Vagina (tissue), 2 donors: Measurements from ENCODE around the gene LMOD2. TPM values are rescaled to one million over a fixed set of nuclear protein-coding genes. Genes with fewer than 3 reads are reported as not detected.
"Not testable (repeated sequence)": the region's sequence is repeated elsewhere in the genome, so short reads cannot be mapped to it uniquely, and the experiment has no call there.

Experiments
- DNase-seq, 2 donors: peaks; one replicate each; pipeline ENCODE4 v3.0.0-alpha.2; 2017; ENCODE audit errors: extremely low spot score in 2 of 2
- H3K27ac ChIP-seq: fragments of 200-600 bp; sonication (generic); one replicate; pipeline ENCODE4 v1.5.1; 2019
- H3K27me3 ChIP-seq: fragments of 200-600 bp; sonication (generic); one replicate; pipeline ENCODE4 v1.5.1; 2019
- H3K36me3 ChIP-seq, 2 donors: fragments of 200-600 bp; sonication (generic); one replicate each; pipeline ENCODE4 v1.5.1; 2017 to 2019
- H3K4me1 ChIP-seq: fragments of 200-600 bp; sonication (generic); one replicate; pipeline ENCODE4 v1.5.1; 2019
- H3K4me3 ChIP-seq, 2 donors: fragments of 200-600 bp; sonication (generic); 1 replicate in 1 of 2; 2 replicates in 1 of 2; pipeline ENCODE4 v1.5.1; 2016 to 2019
- H3K9me3 ChIP-seq: fragments of 200-600 bp; sonication (generic); one replicate; pipeline ENCODE4 v1.5.1; 2019
- POLR2A ChIP-seq, 2 donors: fragments of 450-650 bp; IDR thresholded peaks; one replicate each; pipeline ENCODE4 v1.6.1; 2017; ENCODE audit warnings: antibody characterized with exemption in 2 of 2, mild to moderate bottlenecking in 2 of 2, moderate library complexity in 2 of 2
- POLR2AphosphoS5 ChIP-seq, 2 donors: sonication (generic); formaldehyde crosslinking; IDR thresholded peaks; one replicate each; pipeline ENCODE4 v1.9.0; 2017; ENCODE audit warnings: antibody characterized with exemption in 2 of 2, mild to moderate bottlenecking in 2 of 2, low read depth in 1 of 2; ENCODE audit not compliant: insufficient read depth in 1 of 2
- intact Hi-C: fragments of 100-400 bp; cut with DNase I; formaldehyde crosslinking; loops from one replicate; pipeline ENCODE4 v1.15.1; 2023
- total RNA-seq: library from RNA; depleted of rRNA; stranded (reverse); fragments of >200 nt; gene quantifications from one replicate; pipeline ENCODE4 v1.2.3, GENCODE V29; 2016
- TF ChIP-seq, protein P1 (sequence below), 3 experiments: fragments of 450-650 bp in 2 of 3; fragments of 200-600 bp in 1 of 3; sonication (generic) in 1 of 3; IDR thresholded peaks; one replicate each; pipeline ENCODE4 v1.5.1; 2017 to 2019; ENCODE audit warnings: antibody characterized with exemption in 3 of 3, mild to moderate bottlenecking in 2 of 3, moderate library complexity in 2 of 3

The LMOD2 gene
- total RNA-seq, 1 donor from 2014 or later: not detected

DNA sequence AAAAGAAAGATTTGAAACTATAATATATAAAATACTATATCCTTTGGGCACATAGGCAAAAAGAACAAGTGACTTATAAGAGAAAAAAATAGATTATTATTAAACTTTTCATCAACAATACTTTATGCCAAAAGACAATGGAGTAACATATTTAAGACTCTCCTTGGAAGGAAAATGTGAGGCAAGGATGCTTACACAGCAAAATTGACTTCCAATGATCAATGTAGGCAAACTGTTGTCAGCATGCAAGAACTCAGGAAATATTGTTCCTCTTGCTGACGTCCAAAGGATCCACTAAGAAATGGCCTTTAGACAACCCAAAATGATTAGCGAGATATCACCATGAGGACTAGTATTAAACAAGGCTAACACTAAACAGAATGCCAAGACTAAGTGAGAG, 22.9 kb upstream of the LMOD2 start:
- Histone ChIP-seq H3K4me3 (no peak overlapping the region), H3K4me1 (no peaks in the 10 kb centered on the region), H3K27me3 (no peaks in the 10 kb centered on the region), H3K36me3 (no peaks in the 10 kb centered on the region), H3K9me3 (no peaks in the 10 kb centered on the region), H3K27ac (no peak overlapping the region)
- TF ChIP-seq POLR2A (IDR thresholded peaks at IDR 0.05) (no peak), POLR2AphosphoS5 (IDR thresholded peaks at IDR 0.05; ENCODE audit: insufficient read depth in 1 of 2, low read depth in 1 of 2) (no peak)
- TF ChIP-seq, protein P1, sequence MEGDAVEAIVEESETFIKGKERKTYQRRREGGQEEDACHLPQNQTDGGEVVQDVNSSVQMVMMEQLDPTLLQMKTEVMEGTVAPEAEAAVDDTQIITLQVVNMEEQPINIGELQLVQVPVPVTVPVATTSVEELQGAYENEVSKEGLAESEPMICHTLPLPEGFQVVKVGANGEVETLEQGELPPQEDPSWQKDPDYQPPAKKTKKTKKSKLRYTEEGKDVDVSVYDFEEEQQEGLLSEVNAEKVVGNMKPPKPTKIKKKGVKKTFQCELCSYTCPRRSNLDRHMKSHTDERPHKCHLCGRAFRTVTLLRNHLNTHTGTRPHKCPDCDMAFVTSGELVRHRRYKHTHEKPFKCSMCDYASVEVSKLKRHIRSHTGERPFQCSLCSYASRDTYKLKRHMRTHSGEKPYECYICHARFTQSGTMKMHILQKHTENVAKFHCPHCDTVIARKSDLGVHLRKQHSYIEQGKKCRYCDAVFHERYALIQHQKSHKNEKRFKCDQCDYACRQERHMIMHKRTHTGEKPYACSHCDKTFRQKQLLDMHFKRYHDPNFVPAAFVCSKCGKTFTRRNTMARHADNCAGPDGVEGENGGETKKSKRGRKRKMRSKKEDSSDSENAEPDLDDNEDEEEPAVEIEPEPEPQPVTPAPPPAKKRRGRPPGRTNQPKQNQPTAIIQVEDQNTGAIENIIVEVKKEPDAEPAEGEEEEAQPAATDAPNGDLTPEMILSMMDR (IDR thresholded peaks at IDR 0.05): no peak
- no peak for DNase-seq
- intact Hi-C loops: no loop called here

DNA sequence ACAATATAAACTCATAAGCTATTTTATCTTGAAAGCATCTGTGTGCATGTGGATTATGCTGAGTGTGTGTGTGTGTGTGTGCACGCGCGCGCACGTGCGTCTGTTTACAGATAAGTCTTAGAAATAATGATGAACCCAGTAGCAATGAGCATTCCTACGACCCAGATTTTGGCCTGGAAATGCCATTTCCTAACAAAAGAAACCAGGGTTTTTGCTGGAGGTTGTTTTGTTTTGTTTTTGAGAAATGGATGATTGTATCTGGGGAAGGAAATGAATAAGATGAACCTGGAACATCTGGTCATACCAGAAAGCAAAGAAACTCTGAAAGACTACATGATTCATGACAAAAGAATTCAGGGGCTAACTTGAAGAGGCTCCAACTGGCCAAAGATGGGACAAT, 22.1 kb upstream of the LMOD2 start:
- H3K4me3 ChIP-seq: no peak overlapping the region
- H3K9me3 ChIP-seq: no peaks in the 10 kb centered on the region
- TF ChIP-seq POLR2A (IDR thresholded peaks at IDR 0.05) (no peak), POLR2AphosphoS5 (IDR thresholded peaks at IDR 0.05; ENCODE audit: insufficient read depth in 1 of 2, low read depth in 1 of 2) (no peak)
- TF ChIP-seq, protein P1 (IDR thresholded peaks at IDR 0.05): no peak
- no peak for DNase-seq
- no peaks in the 10 kb centered on the region for H3K4me1 ChIP-seq
- intact Hi-C loops: no loop called here
- H3K27ac ChIP-seq: no peak overlapping the region
- H3K27me3 ChIP-seq: no peaks in the 10 kb centered on the region
- H3K36me3 ChIP-seq: no peaks in the 10 kb centered on the region

DNA sequence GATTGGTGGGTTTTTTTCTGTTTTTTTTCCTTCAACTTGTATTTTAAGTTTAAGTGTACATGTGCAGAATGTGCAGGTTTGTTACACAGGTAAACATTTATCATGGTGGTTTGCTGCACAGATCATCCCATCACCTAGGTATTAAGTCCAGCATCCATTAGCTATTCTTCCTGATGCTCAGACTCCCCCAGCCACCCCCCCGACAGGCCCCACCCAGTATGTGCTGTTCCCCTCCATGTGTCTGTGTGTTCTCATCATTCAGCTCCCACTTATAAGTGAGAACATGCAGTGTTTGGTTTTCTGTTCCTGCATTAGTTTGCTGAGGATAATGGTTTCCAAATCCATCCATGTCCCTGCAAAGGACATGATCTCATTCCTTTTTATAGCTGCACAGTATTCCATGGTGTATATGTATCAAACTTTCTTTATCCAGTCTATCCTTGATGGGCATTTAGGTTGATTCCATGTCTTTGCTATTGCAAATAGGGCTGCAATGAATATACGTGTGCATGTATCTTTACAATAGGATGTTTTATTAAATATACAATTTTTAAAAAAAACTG, 21.6 kb upstream of the LMOD2 start:
- intact Hi-C loops: not testable (repeated sequence)

DNA sequence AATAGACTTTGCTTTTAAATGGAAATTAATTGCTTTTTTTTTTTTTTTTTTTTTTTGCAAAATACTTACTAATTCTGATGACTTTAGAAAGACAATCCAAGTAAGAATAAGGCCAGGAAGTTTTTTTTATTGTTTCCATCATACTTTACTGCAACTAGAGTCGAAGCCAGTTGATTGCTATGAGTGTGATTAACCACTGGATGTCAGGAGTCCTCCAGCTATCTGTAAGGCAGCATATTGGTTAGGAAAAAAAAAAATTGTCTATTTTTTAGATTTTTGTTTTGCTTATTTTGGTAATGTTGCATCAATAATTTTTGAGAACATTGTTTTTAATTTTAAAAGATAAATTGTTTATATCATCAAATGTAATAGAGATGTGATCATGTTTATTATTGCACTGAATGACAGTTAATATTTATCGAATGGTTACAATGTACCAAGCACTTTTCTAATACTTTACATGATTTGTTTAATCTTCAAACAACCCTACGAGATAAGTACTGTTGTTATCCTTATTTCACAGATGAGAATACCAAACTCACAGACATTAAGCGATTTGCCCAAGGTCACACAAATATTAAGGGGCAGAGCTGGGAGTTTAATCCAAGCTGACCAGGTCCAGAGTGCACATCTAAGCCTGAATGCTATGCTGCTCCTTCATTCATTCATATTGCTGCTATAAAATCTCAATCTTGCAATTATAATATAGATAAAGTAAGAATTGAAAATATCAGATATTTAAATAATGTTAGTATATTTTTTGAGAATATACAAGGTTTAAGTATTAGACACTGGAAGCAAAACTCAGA, 19.9 kb upstream of the LMOD2 start:
- H3K4me3 ChIP-seq: no peak overlapping the region
- H3K9me3 ChIP-seq: no peaks in the 10 kb centered on the region
- H3K36me3 ChIP-seq: no peaks in the 10 kb centered on the region
- no peak overlapping the region for H3K27ac ChIP-seq
- DNase-seq: no peak
- H3K27me3 ChIP-seq: no peaks in the 10 kb centered on the region
- no peak for TF ChIP-seq POLR2AphosphoS5 (IDR thresholded peaks at IDR 0.05; ENCODE audit: insufficient read depth in 1 of 2, low read depth in 1 of 2)
- TF ChIP-seq POLR2A (IDR thresholded peaks at IDR 0.05): no peak
- TF ChIP-seq, protein P1 (IDR thresholded peaks at IDR 0.05): peak in 2 of 3 experiments; percentile 26 to 36
- intact Hi-C loops: no loop called here
- no peaks in the 10 kb centered on the region for H3K4me1 ChIP-seq

More for the DNA sequence above, 21.6 kb upstream of the LMOD2 start:
- not testable (repeated sequence) for H3K27ac ChIP-seq, H3K4me3 ChIP-seq, DNase-seq, H3K27me3 ChIP-seq, H3K36me3 ChIP-seq, H3K9me3 ChIP-seq, H3K4me1 ChIP-seq

DNA sequence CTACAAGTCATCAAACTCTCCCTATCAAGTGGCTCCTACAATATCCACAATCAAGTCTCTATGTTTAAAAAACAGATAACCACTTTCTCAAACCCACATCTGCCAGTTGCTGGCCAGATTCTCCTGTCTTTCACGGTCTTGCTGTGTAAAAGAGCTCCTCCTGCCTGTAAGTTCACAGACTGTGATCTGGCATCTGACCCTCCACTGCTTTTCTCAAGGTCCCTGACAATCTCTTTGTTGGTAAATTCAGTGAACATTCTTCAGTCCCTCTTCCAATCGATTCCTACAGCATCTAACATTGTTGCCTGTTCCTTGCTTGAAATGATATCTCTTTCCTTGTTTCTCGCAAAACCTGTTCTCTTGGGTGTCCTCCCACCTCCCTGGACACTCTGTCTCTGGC, 18.5 kb upstream of the LMOD2 start:
- no peak overlapping the region for H3K27ac ChIP-seq
- H3K27me3 ChIP-seq: no peaks in the 10 kb centered on the region
- no peak for TF ChIP-seq POLR2AphosphoS5 (IDR thresholded peaks at IDR 0.05; ENCODE audit: insufficient read depth in 1 of 2, low read depth in 1 of 2)
- TF ChIP-seq POLR2A (IDR thresholded peaks at IDR 0.05): no peak
- TF ChIP-seq, protein P1 (IDR thresholded peaks at IDR 0.05): no peak
- intact Hi-C loops: no loop called here
- no peaks in the 10 kb centered on the region for H3K9me3 ChIP-seq
- no peak for DNase-seq
- H3K4me1 ChIP-seq: no peaks in the 10 kb centered on the region
- H3K36me3 ChIP-seq: no peaks in the 10 kb centered on the region
- no peak overlapping the region for H3K4me3 ChIP-seq
